HepG2 (cell line): ENCODE results near the gene SLC25A11. TPM values are rescaled to one million over a fixed set of nuclear protein-coding genes. Genes with fewer than 3 reads are reported as not detected.

ENCODE experiments used
- ARHGAP35 ChIP-seq: sonication (generic); formaldehyde crosslinking; IDR thresholded peaks from 2 replicates; pipeline ENCODE4 v1.9.0; 2022; ENCODE audit warnings: mild to moderate bottlenecking, inconsistent platforms, moderate library complexity, missing genetic modification reagents, borderline replicate concordance
- ARID4A ChIP-seq: sonication (generic); formaldehyde crosslinking; IDR thresholded peaks from 2 replicates; pipeline ENCODE4 v1.5.0; 2020; ENCODE audit warnings: mild to moderate bottlenecking, missing genetic modification reagents, borderline replicate concordance
- ARID5B ChIP-seq: IDR thresholded peaks from 2 replicates; pipeline ENCODE4 v1.4.0; 2020; ENCODE audit warnings: mild to moderate bottlenecking, missing genetic modification reagents
- GZF1 ChIP-seq: sonication (generic); formaldehyde crosslinking; IDR thresholded peaks from 2 replicates; pipeline ENCODE4 v1.5.1; 2020; ENCODE audit warnings: mild to moderate bottlenecking, missing genetic modification reagents
- HMGXB4 ChIP-seq, 2 experiments: sonication (generic) in 1 of 2; formaldehyde crosslinking in 1 of 2; IDR thresholded peaks; 2 replicates each; pipeline versions ENCODE4 v1.4.0 to v1.6.1; 2018 to 2020; ENCODE audit warnings: missing genetic modification reagents in 2 of 2, borderline replicate concordance in 1 of 2, low read depth in 1 of 2, mild to moderate bottlenecking in 1 of 2, missing biosample characterization in 1 of 2
- JUND ChIP-seq: sonication (generic); formaldehyde crosslinking; IDR thresholded peaks from 2 replicates; pipeline ENCODE4 v1.8.0; 2022; ENCODE audit warnings: mild to moderate bottlenecking, missing genetic modification reagents
- NR2F1 ChIP-seq, 2 experiments: fragments of 450-650 bp in 1 of 2; formaldehyde crosslinking in 1 of 2; IDR thresholded peaks; 2 replicates each; pipeline versions ENCODE4 v1.5.0 to v1.6.1; 2016 to 2020; ENCODE audit warnings: mild to moderate bottlenecking in 1 of 2, missing compliant biosample characterization in 1 of 2, missing genetic modification reagents in 1 of 2, moderate library complexity in 1 of 2
- XRCC5 ChIP-seq: fragments of 200-400 bp; formaldehyde crosslinking; optimal IDR thresholded peaks from 2 replicates; pipeline ENCODE3; 2017; ENCODE audit warnings: mild to moderate bottlenecking, low read length
- ZFP36L1 ChIP-seq: sonication (generic); formaldehyde crosslinking; IDR thresholded peaks from 2 replicates; pipeline ENCODE4 v1.8.0; 2022; ENCODE audit warnings: mild to moderate bottlenecking, missing genetic modification reagents, moderate library complexity
- ZNF557 ChIP-seq: sonication (generic); formaldehyde crosslinking; IDR thresholded peaks from 2 replicates; pipeline ENCODE4 v1.4.0; 2020; ENCODE audit warnings: missing genetic modification reagents
- ZNF687 ChIP-seq: sonication (generic); formaldehyde crosslinking; IDR thresholded peaks from 2 replicates; pipeline ENCODE4 v1.5.1; 2020; ENCODE audit warnings: mild to moderate bottlenecking, missing genetic modification reagents, moderate library complexity
- ZNF713 ChIP-seq: sonication (generic); formaldehyde crosslinking; IDR thresholded peaks from 2 replicates; pipeline ENCODE4 v1.4.0; 2020; ENCODE audit warnings: mild to moderate bottlenecking, missing genetic modification reagents
- ZNF790 ChIP-seq: sonication (generic); formaldehyde crosslinking; IDR thresholded peaks from 2 replicates; pipeline ENCODE4 v1.8.0; 2022; ENCODE audit warnings: missing genetic modification reagents, mild to moderate bottlenecking, borderline replicate concordance
- polyA plus RNA-seq, 8 experiments: library from polyadenylated mRNA; depleted of rRNA in 3 of 8; stranded (reverse) in 7 of 8; unstranded in 1 of 8; fragments of >200 nt; fragmentation: Illumina TruSeq in 4 of 8; extraction: Trizol in 4 of 8; gene quantifications; 2 replicates each; pipeline versions ENCODE4 v1.2.1 to v1.2.3, GENCODE V29; 2011 to 2016; ENCODE audit warnings: low read depth in 4 of 8, missing spikeins in 1 of 8, mixed read lengths in 1 of 8; ENCODE audit not compliant: insufficient read depth in 1 of 8
- total RNA-seq, 5 experiments: library from RNA; depleted of rRNA; stranded (reverse); fragments of >200 nt; fragmentation: Illumina TruSeq; extraction: Trizol; gene quantifications; 2 replicates each; pipeline ENCODE4 v1.2.3, GENCODE V29; 2016; ENCODE audit warnings: low read depth in 1 of 5

Gene SLC25A11
- total and polyA plus RNA-seq, 2 of the 13 experiments (the other 11 are each of a cell fraction or from before 2014, with no cell fraction given), result 35.4 to 47.2 TPM

- peak; percentile 19; the same call in 1 of the 2 replicates for TF ChIP-seq ARID4A (CRISPR knock-in tag)
- TF ChIP-seq ZNF557, result no peak
- peak; percentile 16 to 65; a peak in 1 of 4 replicates for TF ChIP-seq HMGXB4 (CRISPR knock-in tag; IDR thresholded peaks at IDR 0.05; ENCODE audit: borderline replicate concordance in 1 of 2, low read depth in 1 of 2)
- no peak for TF ChIP-seq GZF1
- peak; percentile 58 for TF ChIP-seq JUND
- no peak for TF ChIP-seq ARHGAP35 (CRISPR knock-in tag)
- peak; percentile 71 to 91 for TF ChIP-seq NR2F1 (CRISPR knock-in tag; IDR thresholded peaks at IDR 0.05)
- peak; percentile 88 for TF ChIP-seq ZNF687 (CRISPR knock-in tag)
- TF ChIP-seq ZFP36L1 (CRISPR knock-in tag), result 0 out of 2 replicates have a peak, but pooled peaks have one; percentile 50
- TF ChIP-seq ZNF713 (CRISPR knock-in tag), result 0 out of 2 replicates have a peak, but pooled peaks have one; percentile 31
- peak; percentile 9 for TF ChIP-seq XRCC5
- TF ChIP-seq ZNF790 (CRISPR knock-in tag), result peak; percentile 11; the same call in 1 of the 2 replicates
- peak; percentile 75 for TF ChIP-seq ARID5B
Measured at GRCh38 chr17:4949321-4950074, 9.7 kb upstream of the SLC25A11 start (continued).
